MCF 10A (cell line): ENCODE results near the gene THSD7B. TPM values are rescaled to one million over a fixed set of nuclear protein-coding genes. Genes with fewer than 3 reads are reported as not detected.

Experiments used
- BruUV-seq: library from RNA; stranded (reverse); fragments of 400-500 nt; replicated peaks from 2 replicates; lab custom pipeline; 2021; lab: Mats Ljungman, UMichigan
- CTCF ChIA-PET: fragments of 300-600 bp; sonication (Branson Sonifier 250); formaldehyde crosslinking; extraction: SDS; loops from one replicate; lab custom pipeline; 2021; ENCODE audit warnings: antibody characterized with exemption, inconsistent platforms; lab: Yijun Ruan, JAX
- POLR2A ChIA-PET: fragments of 300-600, 350-650 bp; sonication (Branson Sonifier 250); formaldehyde crosslinking; extraction: SDS; loops from one replicate; lab custom pipeline; 2020; ENCODE audit warnings: antibody characterized with exemption, inconsistent platforms; lab: Yijun Ruan, JAX
- DNase-seq: peaks from one replicate; pipeline ENCODE4 v3.0.0-alpha.2; 2018; ENCODE audit not compliant: unreplicated experiment
- H3K27ac Mint-ChIP-seq: one replicate; pipeline ENCODE4 v1.8.0; 2022; ENCODE audit warnings: mild to moderate bottlenecking, low read depth, mixed read lengths; ENCODE audit not compliant: unreplicated experiment
- H3K27me3 Mint-ChIP-seq: one replicate; pipeline ENCODE4 v1.8.0; 2022; ENCODE audit warnings: mixed read lengths; ENCODE audit not compliant: insufficient read depth, unreplicated experiment
- H3K36me3 Mint-ChIP-seq: one replicate; pipeline ENCODE4 v1.8.0; 2022; ENCODE audit warnings: mild to moderate bottlenecking, moderate library complexity, mixed read lengths; ENCODE audit not compliant: insufficient read depth, unreplicated experiment
- H3K4me1 Mint-ChIP-seq: one replicate; pipeline ENCODE4 v1.8.0; 2022; ENCODE audit warnings: mixed read lengths; ENCODE audit not compliant: insufficient read depth, unreplicated experiment
- H3K4me3 Mint-ChIP-seq: one replicate; pipeline ENCODE4 v1.8.0; 2022; ENCODE audit warnings: mild to moderate bottlenecking, moderate library complexity, mixed read lengths; ENCODE audit not compliant: unreplicated experiment
- H3K9me3 Mint-ChIP-seq: one replicate; pipeline ENCODE4 v1.8.0; 2022; ENCODE audit warnings: mixed read lengths; ENCODE audit not compliant: unreplicated experiment
- CTCF ChIP-seq: fragments of 200-600 bp; IDR thresholded peaks from one replicate; pipeline ENCODE4 v1.8.0; 2022; ENCODE audit warnings: antibody characterized with exemption, mild to moderate bottlenecking; ENCODE audit not compliant: unreplicated experiment
- intact Hi-C: fragments of 100-400 bp; cut with micrococcal nuclease; formaldehyde crosslinking; loops from 2 replicates; pipeline ENCODE4 v1.14.1; 2022
- total RNA-seq: library from RNA; stranded (reverse); gene quantifications from 2 replicates; pipeline ENCODE4 v1.2.3, GENCODE V29; 2022

Gene THSD7B
- total RNA-seq, 1 experiment from 2014 or later, result not detected

DNA sequence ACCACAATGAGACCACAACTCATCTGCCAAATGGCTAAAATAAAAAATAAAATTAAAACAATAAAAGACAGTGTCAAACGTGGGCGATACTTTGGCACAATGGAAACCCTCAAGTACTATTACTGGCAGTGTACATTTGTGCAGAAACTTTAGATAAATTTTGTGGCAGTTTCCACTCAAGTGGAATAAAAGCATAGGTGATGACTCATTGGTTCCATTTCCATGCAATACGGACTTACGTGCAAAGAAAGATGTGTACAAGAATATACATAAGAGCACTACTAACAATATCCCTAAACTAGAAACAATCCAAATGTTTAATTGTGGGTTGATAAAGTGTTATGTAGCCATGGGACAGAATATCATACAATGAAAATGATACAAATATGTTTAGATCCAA is 940.0 kb downstream of the THSD7B start:
- POLR2A ChIA-PET, result no interaction called here
- Mint-ChIP-seq H3K4me1 (no peaks in the 10 kb centered on the region), H3K27me3 (no peaks in the 10 kb centered on the region), H3K4me3 (no peak overlapping the region), H3K36me3 (no peaks in the 10 kb centered on the region), H3K9me3 (no peaks in the 10 kb centered on the region), H3K27ac (no peak overlapping the region)
- CTCF ChIA-PET, result no interaction called here
- TF ChIP-seq CTCF, result no peak
- DNase-seq, result no peak
- no TSS peak for BruUV-seq
- intact Hi-C loops, result no loop called here

GRCh38 chr2:137706786-137707613 is 941.7 kb downstream of the THSD7B start:
- intact Hi-C loops, result no loop called here
- CTCF ChIA-PET, result no interaction called here
- no peaks in the 10 kb centered on the region for H3K27me3 Mint-ChIP-seq
- POLR2A ChIA-PET, result no interaction called here
- no peak for TF ChIP-seq CTCF
- H3K9me3 Mint-ChIP-seq, result no peaks in the 10 kb centered on the region
- no peaks in the 10 kb centered on the region for H3K36me3 Mint-ChIP-seq
- no peak overlapping the region for H3K27ac Mint-ChIP-seq
- peak; percentile 51 for DNase-seq
- no peaks in the 10 kb centered on the region for H3K4me1 Mint-ChIP-seq
- no TSS peak for BruUV-seq
- H3K4me3 Mint-ChIP-seq, result no peak overlapping the region

DNA sequence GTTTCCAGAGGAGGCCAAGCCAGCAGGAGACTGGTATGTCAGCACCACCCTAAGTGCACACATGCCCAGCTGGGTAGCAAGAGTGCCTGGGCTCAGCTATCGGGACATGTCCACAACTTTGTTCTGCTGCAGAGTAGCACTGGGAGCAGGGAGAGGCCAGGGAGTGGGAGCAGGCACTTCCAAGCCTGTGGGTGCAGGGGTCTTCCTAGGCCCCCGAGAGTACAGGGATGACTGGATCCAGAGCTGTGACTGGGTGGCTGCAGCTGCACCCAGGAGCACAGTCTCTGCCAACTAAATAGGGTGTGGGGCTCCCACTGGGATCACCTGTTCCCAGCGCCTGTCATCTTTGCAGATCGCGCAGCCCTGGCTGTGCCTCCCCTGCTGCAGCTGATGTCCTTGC is 943.0 kb downstream of the THSD7B start:
- ChIA-PET POLR2A (no interaction called here), CTCF (no interaction called here)
- no peak overlapping the region for H3K4me3 Mint-ChIP-seq
- H3K36me3 Mint-ChIP-seq, result no peaks in the 10 kb centered on the region
- intact Hi-C loops, result no loop called here
- no peak overlapping the region for H3K27ac Mint-ChIP-seq
- TF ChIP-seq CTCF, result no peak
- no peaks in the 10 kb centered on the region for H3K4me1 Mint-ChIP-seq
- no peaks in the 10 kb centered on the region for H3K9me3 Mint-ChIP-seq
- no peak for DNase-seq
- no TSS peak for BruUV-seq
- no peaks in the 10 kb centered on the region for H3K27me3 Mint-ChIP-seq

GRCh38 chr2:137715731-137716191 is 950.4 kb downstream of the THSD7B start:
- ChIA-PET POLR2A (no interaction called here), CTCF (no interaction called here)
- Mint-ChIP-seq H3K4me1 (no peaks in the 10 kb centered on the region), H3K36me3 (peaks cover 7% of the 10 kb centered on the region), H3K27ac (no peak overlapping the region), H3K9me3 (no peaks in the 10 kb centered on the region), H3K4me3 (no peak overlapping the region), H3K27me3 (no peaks in the 10 kb centered on the region)
- DNase-seq, result no peak
- TF ChIP-seq CTCF, result no peak
- intact Hi-C loops, result no loop called here
- no TSS peak for BruUV-seq
